KMS-11 (cell line): ENCODE data around the gene BEST1.

Experiments used
- H2AFZ ChIP-seq: fragments of 200-600 bp; sonication (generic); 2 replicates; pipeline ENCODE4 v1.6.1; 2016; ENCODE audit warnings: antibody characterized with exemption, mixed run types, low read depth
- H3K27ac ChIP-seq: fragments of 200-600 bp; sonication (generic); 2 replicates; pipeline ENCODE4 v1.6.1; 2016; ENCODE audit warnings: mild to moderate bottlenecking, mixed run types
- H3K27me3 ChIP-seq: fragments of 200-600 bp; sonication (generic); 2 replicates; pipeline ENCODE4 v1.6.1; 2017; ENCODE audit warnings: mild to moderate bottlenecking, low read depth, mixed run types, moderate library complexity; ENCODE audit not compliant: insufficient read depth
- H3K36me3 ChIP-seq: fragments of 200-600 bp; sonication (generic); 2 replicates; pipeline ENCODE4 v1.6.1; 2017; ENCODE audit warnings: mild to moderate bottlenecking, mixed run types; ENCODE audit not compliant: insufficient read depth
- H3K4me1 ChIP-seq: fragments of 200-600 bp; sonication (generic); 2 replicates; pipeline ENCODE4 v1.6.1; 2016; ENCODE audit warnings: mild to moderate bottlenecking, low read depth, mixed run types; ENCODE audit not compliant: poor library complexity, severe bottlenecking
- H3K4me2 ChIP-seq: fragments of 200-600 bp; sonication (generic); 2 replicates; pipeline ENCODE4 v1.7.0; 2016; ENCODE audit warnings: mild to moderate bottlenecking, mixed run types
- H3K4me3 ChIP-seq: fragments of 200-600 bp; sonication (generic); IDR thresholded peaks from 2 replicates; pipeline ENCODE4 v1.6.1; 2017; ENCODE audit warnings: low read depth, low read length, mixed read lengths; ENCODE audit not compliant: insufficient read depth
- H3K79me2 ChIP-seq: fragments of 200-600 bp; sonication (generic); 2 replicates; pipeline ENCODE4 v1.6.1; 2016; ENCODE audit warnings: low read depth, mixed run types; ENCODE audit not compliant: insufficient read depth
- H3K9ac ChIP-seq: fragments of 200-600 bp; sonication (generic); 2 replicates; pipeline ENCODE4 v1.6.1; 2016; ENCODE audit warnings: mild to moderate bottlenecking, mixed run types
- H4K20me1 ChIP-seq: fragments of 200-600 bp; sonication (generic); 2 replicates; pipeline ENCODE4 v1.6.1; 2016; ENCODE audit warnings: mild to moderate bottlenecking, mixed run types; ENCODE audit not compliant: insufficient read depth
- CTCF ChIP-seq: fragments of 200-600 bp; sonication (generic); conservative IDR thresholded peaks from 2 replicates; pipeline ENCODE4 v1.6.1; 2017; ENCODE audit warnings: low read depth, mild to moderate bottlenecking, antibody characterized with exemption, low read length, moderate library complexity, mixed read lengths

Gene BEST1

GRCh38 chr11:61913699-61914395 is 36.3 kb upstream of the BEST1 start:
- Histone ChIP-seq H3K4me3 (no peak overlapping the region), H4K20me1 (no peaks in the 10 kb centered on the region), H3K27me3 (no peaks in the 10 kb centered on the region), H3K79me2 (no peaks in the 10 kb centered on the region), H3K9ac (no peak overlapping the region), H3K27ac (no peak overlapping the region), H3K36me3 (no peaks in the 10 kb centered on the region), H2AFZ (no peak overlapping the region), H3K4me2 (no peak overlapping the region), H3K4me1 (peaks cover 29% of the 10 kb centered on the region)
- TF ChIP-seq CTCF, result no peak

GRCh38 chr11:61914471-61915171 is 35.5 kb upstream of the BEST1 start:
- Histone ChIP-seq H3K4me1 (peaks cover 21% of the 10 kb centered on the region), H2AFZ (no peak overlapping the region), H4K20me1 (no peaks in the 10 kb centered on the region)

GRCh38 chr11:61916737-61917333 is 33.3 kb upstream of the BEST1 start:
- Histone ChIP-seq H2AFZ (peak overlapping the region; percentile 88), H3K4me1 (peaks cover 8% of the 10 kb centered on the region), H3K36me3 (no peaks in the 10 kb centered on the region), H3K9ac (peak overlapping the region; percentile 50; the same call in 1 of the 2 replicates), H3K27ac (no peak overlapping the region), H3K4me3 (no peak overlapping the region), H4K20me1 (no peaks in the 10 kb centered on the region), H3K27me3 (no peaks in the 10 kb centered on the region), H3K4me2 (peak overlapping the region; percentile 51), H3K79me2 (no peaks in the 10 kb centered on the region)
- TF ChIP-seq CTCF, result no peak

More at GRCh38 chr11:61914471-61915171, 35.5 kb upstream of the BEST1 start:
- Histone ChIP-seq H3K36me3 (no peaks in the 10 kb centered on the region), H3K79me2 (no peaks in the 10 kb centered on the region), H3K4me2 (no peak overlapping the region), H3K27me3 (no peaks in the 10 kb centered on the region), H3K27ac (no peak overlapping the region), H3K4me3 (no peak overlapping the region), H3K9ac (no peak overlapping the region)
- no peak for TF ChIP-seq CTCF

GRCh38 chr11:61917334-61918109 is 32.6 kb upstream of the BEST1 start, which contains the start of gene RAB3IL1:
Gene RAB3IL1, minus strand, starts transcription at chr11:61917566. Its CDS starts 199 bp downstream, at chr11:61917367.
- Histone ChIP-seq H3K79me2 (no peaks in the 10 kb centered on the region), H3K4me2 (peak within 1 kb of the TSS; percentile 71), H3K36me3 (no peaks in the 10 kb centered on the region), H3K4me3 (no peak within 1 kb of the TSS), H3K27me3 (no peaks in the 10 kb centered on the region), H2AFZ (peak within 1 kb of the TSS; percentile 88), H3K9ac (peak within 1 kb of the TSS; percentile 50; the same call in 1 of the 2 replicates), H4K20me1 (no peaks in the 10 kb centered on the region), H3K4me1 (peaks cover 8% of the 10 kb centered on the region), H3K27ac (no peak within 1 kb of the TSS)
- no peak for TF ChIP-seq CTCF
